ENCODE measurements around the gene TP53. TPM values are rescaled to one million over a fixed set of nuclear protein-coding genes. Genes with fewer than 3 reads are reported as not detected.

The TP53 gene
- total RNA-seq, 5 donors from 2014 or later (not counting 1 experiment from before 2014, with no cell fraction given) = 65.1 to 108 (median 93.5) TPM

DNA sequence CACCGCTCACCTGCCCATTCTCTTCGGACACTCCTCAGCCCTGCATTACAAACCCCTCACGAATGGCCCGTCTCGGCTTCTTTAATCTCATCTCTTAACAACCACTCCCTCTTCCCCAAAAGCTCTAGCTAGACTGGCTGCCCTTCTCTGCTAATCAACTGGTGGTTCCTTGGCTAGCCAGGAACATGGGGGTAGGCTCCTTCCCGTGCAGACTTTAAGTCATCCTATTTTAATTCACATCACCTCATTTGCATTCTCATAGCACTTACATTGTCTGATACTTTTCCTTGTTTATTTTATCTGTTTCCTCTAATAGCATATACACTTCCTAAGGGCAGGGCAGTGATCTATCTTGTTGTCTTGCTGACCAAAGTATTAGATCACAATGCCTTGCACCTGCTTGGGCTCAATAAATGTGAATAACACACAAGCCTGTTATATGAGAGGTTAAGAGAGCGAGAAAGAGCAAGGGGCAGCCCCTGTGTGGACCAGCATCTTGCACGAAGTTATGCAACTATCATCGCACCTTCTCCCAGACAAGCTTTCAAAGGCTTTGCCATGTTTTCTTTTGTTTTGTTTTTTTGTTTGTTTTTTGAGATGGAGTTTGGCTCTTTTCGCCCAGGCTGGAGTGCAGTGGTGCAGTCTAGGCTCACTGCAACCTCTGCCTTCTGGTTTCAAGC, 9.8 kb downstream of the TP53 start:
- Mint-ChIP-seq H3K4me1 (peaks cover 5 to 10% (median 7%) of the 10 kb centered on the region in 3 donors), H3K27ac (peak overlapping the region in 1 of 2 donors; percentile 2), H3K9me3 (no peaks in the 10 kb centered on the region), H3K36me3 (peaks cover 28% of the 10 kb centered on the region), H3K27me3 (no peaks in the 10 kb centered on the region), H3K4me3 (no peak overlapping the region)
- Histone ChIP-seq H3K27ac (ENCODE audit: low read length) (no peak overlapping the region), H3K27me3 (replicated peaks in 1 of 2; ENCODE audit: control insufficient read depth in 2 of 2, extremely low read depth in 1 of 2, insufficient read depth in 2 of 2, low read length in 1 of 2) (no peaks in the 10 kb centered on the region), H3K4me1 (ENCODE audit: control insufficient read depth in 1 of 2, extremely low read depth in 1 of 2, insufficient read depth in 2 of 2, low read length in 2 of 2) (peaks cover 0 to 2% of the 10 kb centered on the region in 2 experiments), H3K36me3 (ENCODE audit: control insufficient read depth in 2 of 2, extremely low read depth in 1 of 2, insufficient read depth in 1 of 2, low read length in 1 of 2) (peaks cover 0 to 31% of the 10 kb centered on the region in 2 donors), H3K4me3 (ENCODE audit: control insufficient read depth in 1 of 2, extremely low read depth in 1 of 2, low read length in 1 of 2) (no peak overlapping the region), H3K9me3 (no peaks in the 10 kb centered on the region)
- ATAC-seq (replicated peaks in 1 of 4) (no peak), DNase-seq (no peak)
- WGBS (ENCODE audit: insufficient coverage) = 96% methylated on average over 7 of the region's 10 CpGs
- ChIA-PET CTCF (interaction anchor here in 1 of 2 donors (0.6 kb wide), 2 partner anchors 11 to 45 kb away, joined by 3 read pairs; partner anchors contain the start of gene WRAP53), POLR2A (no interaction called here)

DNA sequence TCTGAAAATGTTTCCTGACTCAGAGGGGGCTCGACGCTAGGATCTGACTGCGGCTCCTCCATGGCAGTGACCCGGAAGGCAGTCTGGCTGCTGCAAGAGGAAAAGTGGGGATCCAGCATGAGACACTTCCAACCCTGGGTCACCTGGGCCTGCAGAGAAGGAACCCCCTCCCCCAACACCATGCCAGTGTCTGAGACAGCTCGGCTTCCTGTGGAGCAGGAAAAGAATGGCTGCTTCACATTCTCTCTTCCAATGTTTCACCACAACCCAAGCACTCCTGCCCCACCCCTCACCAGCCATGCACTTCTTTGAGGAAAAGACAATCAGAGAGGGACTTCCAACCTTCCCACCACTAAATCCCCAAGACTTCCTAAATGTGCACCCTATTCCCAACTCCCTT, 10.8 kb downstream of the TP53 start:
- ChIA-PET POLR2A (no interaction called here), CTCF (interaction anchor here in 1 of 2 donors (0.6 kb wide), 1 partner anchor 12 kb away, joined by 3 read pairs; the partner anchor contains the start of gene WRAP53)
- Histone ChIP-seq H3K4me1 (ENCODE audit: control insufficient read depth in 1 of 2, extremely low read depth in 1 of 2, insufficient read depth in 2 of 2, low read length in 2 of 2) (no peaks in the 10 kb centered on the region), H3K27ac (ENCODE audit: low read length) (no peak overlapping the region), H3K9me3 (no peaks in the 10 kb centered on the region), H3K36me3 (ENCODE audit: control insufficient read depth in 2 of 2, extremely low read depth in 1 of 2, insufficient read depth in 1 of 2, low read length in 1 of 2) (peaks cover 0 to 38% of the 10 kb centered on the region in 2 donors), H3K4me3 (ENCODE audit: control insufficient read depth in 1 of 2, extremely low read depth in 1 of 2, low read length in 1 of 2) (no peak overlapping the region), H3K27me3 (replicated peaks in 1 of 2; ENCODE audit: control insufficient read depth in 2 of 2, extremely low read depth in 1 of 2, insufficient read depth in 2 of 2, low read length in 1 of 2) (no peaks in the 10 kb centered on the region)
- peaks cover 3 to 7% (median 7%) of the 10 kb centered on the region in 3 donors for H3K4me1 Mint-ChIP-seq
- DNase-seq = no peak
- no CpG with 5 or more reads among the region's 5 CpGs for WGBS (ENCODE audit: insufficient coverage)
- H3K27ac Mint-ChIP-seq = no peak overlapping the region
- peaks cover 28% of the 10 kb centered on the region for H3K36me3 Mint-ChIP-seq
- no peak overlapping the region for H3K4me3 Mint-ChIP-seq
- no peak for ATAC-seq (replicated peaks in 1 of 4)
- H3K27me3 Mint-ChIP-seq = no peaks in the 10 kb centered on the region
- no peaks in the 10 kb centered on the region for H3K9me3 Mint-ChIP-seq

DNA sequence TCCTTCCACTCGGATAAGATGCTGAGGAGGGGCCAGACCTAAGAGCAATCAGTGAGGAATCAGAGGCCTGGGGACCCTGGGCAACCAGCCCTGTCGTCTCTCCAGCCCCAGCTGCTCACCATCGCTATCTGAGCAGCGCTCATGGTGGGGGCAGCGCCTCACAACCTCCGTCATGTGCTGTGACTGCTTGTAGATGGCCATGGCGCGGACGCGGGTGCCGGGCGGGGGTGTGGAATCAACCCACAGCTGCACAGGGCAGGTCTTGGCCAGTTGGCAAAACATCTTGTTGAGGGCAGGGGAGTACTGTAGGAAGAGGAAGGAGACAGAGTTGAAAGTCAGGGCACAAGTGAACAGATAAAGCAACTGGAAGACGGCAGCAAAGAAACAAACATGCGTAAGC, 12.4 kb downstream of the TP53 start:
- WGBS (ENCODE audit: insufficient coverage) = over 99% methylated on average over 12 of the region's 14 CpGs
- CTCF ChIA-PET = interaction anchor here in 1 of 2 donors (1.1 kb wide), 1 partner anchor 12 kb away, joined by 4 read pairs; the partner anchor contains the start of gene TP53
- peaks cover 33% of the 10 kb centered on the region for H3K36me3 Mint-ChIP-seq

DNA sequence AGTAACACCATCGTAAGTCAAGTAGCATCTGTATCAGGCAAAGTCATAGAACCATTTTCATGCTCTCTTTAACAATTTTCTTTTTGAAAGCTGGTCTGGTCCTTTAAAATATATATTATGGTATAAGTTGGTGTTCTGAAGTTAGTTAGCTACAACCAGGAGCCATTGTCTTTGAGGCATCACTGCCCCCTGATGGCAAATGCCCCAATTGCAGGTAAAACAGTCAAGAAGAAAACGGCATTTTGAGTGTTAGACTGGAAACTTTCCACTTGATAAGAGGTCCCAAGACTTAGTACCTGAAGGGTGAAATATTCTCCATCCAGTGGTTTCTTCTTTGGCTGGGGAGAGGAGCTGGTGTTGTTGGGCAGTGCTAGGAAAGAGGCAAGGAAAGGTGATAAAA, 14.1 kb downstream of the TP53 start:
- Histone ChIP-seq H3K27me3 (replicated peaks in 1 of 2; ENCODE audit: control insufficient read depth in 2 of 2, extremely low read depth in 1 of 2, insufficient read depth in 2 of 2, low read length in 1 of 2) (no peaks in the 10 kb centered on the region), H3K36me3 (ENCODE audit: control insufficient read depth in 2 of 2, extremely low read depth in 1 of 2, insufficient read depth in 1 of 2, low read length in 1 of 2) (peaks cover 6 to 61% of the 10 kb centered on the region in 2 donors), H3K27ac (ENCODE audit: low read length) (no peak overlapping the region), H3K9me3 (no peaks in the 10 kb centered on the region), H3K4me1 (ENCODE audit: control insufficient read depth in 1 of 2, extremely low read depth in 1 of 2, insufficient read depth in 2 of 2, low read length in 2 of 2) (no peaks in the 10 kb centered on the region), H3K4me3 (ENCODE audit: control insufficient read depth in 1 of 2, extremely low read depth in 1 of 2, low read length in 1 of 2) (no peak overlapping the region)
- H3K4me1 Mint-ChIP-seq = peaks cover 0 to 7% (median 4%) of the 10 kb centered on the region in 3 donors
- POLR2A ChIA-PET = interaction anchor here in 1 of 2 donors (0.6 kb wide), 1 partner anchor 46 kb away, joined by 3 read pairs; no protein-coding TSS in a partner anchor
- H3K27me3 Mint-ChIP-seq = no peaks in the 10 kb centered on the region
- CTCF ChIA-PET = interaction anchor here (0.8 to 1.2 kb wide), 5 partner anchors 12 to 84 kb away, joined by 4 to 9 read pairs (median 5); partner anchors contain the start of genes FXR2 (in 1 of the 2), TP53 (in 1 of the 2) and WRAP53 (in 1 of the 2)
- no peaks in the 10 kb centered on the region for H3K9me3 Mint-ChIP-seq
- H3K36me3 Mint-ChIP-seq = peaks cover 40% of the 10 kb centered on the region
- ATAC-seq (replicated peaks in 1 of 4) (no peak), DNase-seq (peak in 7 of 35 experiments; percentile 12 to 40 (median 21))
- H3K4me3 Mint-ChIP-seq = no peak overlapping the region
- WGBS (ENCODE audit: insufficient coverage) = no CpG with 5 or more reads among the region's 2 CpGs
- H3K27ac Mint-ChIP-seq = no peak overlapping the region

More for the DNA sequence above, 12.4 kb downstream of the TP53 start:
- Mint-ChIP-seq H3K4me1 (peaks cover 2 to 7% (median 6%) of the 10 kb centered on the region in 3 donors), H3K4me3 (no peak overlapping the region), H3K27ac (no peak overlapping the region), H3K27me3 (no peaks in the 10 kb centered on the region), H3K9me3 (no peaks in the 10 kb centered on the region)
- Histone ChIP-seq H3K4me1 (ENCODE audit: control insufficient read depth in 1 of 2, extremely low read depth in 1 of 2, insufficient read depth in 2 of 2, low read length in 2 of 2) (no peaks in the 10 kb centered on the region), H3K27me3 (replicated peaks in 1 of 2; ENCODE audit: control insufficient read depth in 2 of 2, extremely low read depth in 1 of 2, insufficient read depth in 2 of 2, low read length in 1 of 2) (no peaks in the 10 kb centered on the region), H3K9me3 (no peaks in the 10 kb centered on the region), H3K4me3 (ENCODE audit: control insufficient read depth in 1 of 2, extremely low read depth in 1 of 2, low read length in 1 of 2) (no peak overlapping the region), H3K36me3 (ENCODE audit: control insufficient read depth in 2 of 2, extremely low read depth in 1 of 2, insufficient read depth in 1 of 2, low read length in 1 of 2) (peaks cover 6 to 47% of the 10 kb centered on the region in 2 donors), H3K27ac (ENCODE audit: low read length) (no peak overlapping the region)
- POLR2A ChIA-PET = interaction anchor here in 1 of 2 donors (0.6 kb wide), 1 partner anchor 436 kb away, joined by 5 read pairs; no protein-coding TSS in a partner anchor
- no peak for ATAC-seq (replicated peaks in 1 of 4)
- no peak for DNase-seq

DNA sequence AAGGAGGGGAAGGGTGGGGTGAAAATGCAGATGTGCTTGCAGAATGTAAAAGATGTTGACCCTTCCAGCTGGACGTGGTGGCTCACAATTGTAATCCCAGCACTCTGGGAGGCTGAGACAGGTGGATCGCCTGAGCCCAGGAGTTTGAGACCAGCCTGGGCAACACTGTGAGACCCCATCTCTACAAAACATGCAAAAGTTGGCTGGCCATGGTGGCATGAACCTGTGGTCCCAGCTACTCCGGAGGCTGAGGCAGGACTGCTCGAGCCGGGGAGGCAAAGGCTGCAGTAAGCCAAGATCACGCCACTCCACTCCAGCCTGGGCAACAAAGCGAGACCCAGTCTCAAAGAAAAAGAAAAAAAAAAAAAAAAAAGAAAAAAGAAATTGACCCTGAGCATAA, 18.8 kb downstream of the TP53 start:
- no peaks in the 10 kb centered on the region for H3K9me3 Mint-ChIP-seq
- ChIA-PET CTCF (no interaction called here), POLR2A (no interaction called here)

DNA sequence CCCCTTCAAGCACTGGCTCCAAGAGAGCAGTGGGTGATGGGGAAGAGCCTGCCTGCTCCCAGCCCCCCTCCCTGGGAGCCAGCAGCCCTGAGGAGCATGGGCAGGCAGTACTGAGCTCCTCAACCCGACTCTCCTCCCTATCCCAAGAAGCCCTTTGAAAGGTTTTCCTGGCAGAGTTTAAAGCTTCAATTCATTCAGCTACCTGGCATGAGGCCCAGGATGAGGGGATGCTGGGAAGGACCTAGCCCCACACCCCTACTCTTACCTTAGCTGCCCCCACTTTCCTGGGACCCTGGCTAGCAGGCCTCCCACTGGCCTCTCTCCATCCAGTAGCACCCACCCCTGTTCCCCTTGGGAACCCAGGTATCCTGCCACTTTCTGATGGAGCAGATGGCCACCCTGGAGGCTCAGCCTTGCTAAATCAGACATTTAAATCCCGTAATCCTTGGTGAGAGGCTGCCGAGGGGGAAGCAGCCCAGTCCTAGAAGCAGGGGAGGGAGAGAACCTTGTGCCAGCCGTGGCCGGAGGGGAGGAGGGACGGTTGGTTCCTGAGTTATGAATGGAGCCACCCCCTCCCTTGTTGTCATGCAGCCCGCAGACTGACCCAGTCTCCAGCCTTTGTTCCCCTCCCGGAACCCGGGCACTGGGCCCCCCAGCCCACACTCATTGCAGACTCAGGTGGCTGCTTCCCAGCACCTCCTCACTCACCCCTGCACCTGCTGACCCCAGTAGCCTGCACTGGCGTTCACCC, 19.5 kb downstream of the TP53 start:
- H3K27me3 Mint-ChIP-seq = no peaks in the 10 kb centered on the region
- ATAC-seq (replicated peaks in 1 of 4) (no peak), DNase-seq (no peak)
- CTCF ChIA-PET = no interaction called here
- no peaks in the 10 kb centered on the region for H3K4me1 Mint-ChIP-seq
- Histone ChIP-seq H3K4me3 (ENCODE audit: control insufficient read depth in 1 of 2, extremely low read depth in 1 of 2, low read length in 1 of 2) (no peak overlapping the region), H3K27me3 (replicated peaks in 1 of 2; ENCODE audit: control insufficient read depth in 2 of 2, extremely low read depth in 1 of 2, insufficient read depth in 2 of 2, low read length in 1 of 2) (no peaks in the 10 kb centered on the region), H3K36me3 (ENCODE audit: control insufficient read depth in 2 of 2, extremely low read depth in 1 of 2, insufficient read depth in 1 of 2, low read length in 1 of 2) (peaks cover 6 to 38% of the 10 kb centered on the region in 2 donors), H3K9me3 (no peaks in the 10 kb centered on the region), H3K27ac (ENCODE audit: low read length) (no peak overlapping the region), H3K4me1 (ENCODE audit: control insufficient read depth in 1 of 2, extremely low read depth in 1 of 2, insufficient read depth in 2 of 2, low read length in 2 of 2) (no peaks in the 10 kb centered on the region)
- no peak overlapping the region for H3K4me3 Mint-ChIP-seq
- POLR2A ChIA-PET = no interaction called here
- no peak overlapping the region for H3K27ac Mint-ChIP-seq
- 95% methylated on average over 4 of the region's 10 CpGs for WGBS (ENCODE audit: insufficient coverage)
- H3K36me3 Mint-ChIP-seq = peaks cover 23% of the 10 kb centered on the region
- H3K9me3 Mint-ChIP-seq = no peaks in the 10 kb centered on the region

More for the DNA sequence above, 18.8 kb downstream of the TP53 start:
- no peaks in the 10 kb centered on the region for H3K4me1 ChIP-seq (ENCODE audit: control insufficient read depth in 1 of 2, extremely low read depth in 1 of 2, insufficient read depth in 2 of 2, low read length in 2 of 2)
- ATAC-seq (replicated peaks in 1 of 4) = no peak
- H3K36me3 ChIP-seq (ENCODE audit: control insufficient read depth in 2 of 2, extremely low read depth in 1 of 2, insufficient read depth in 1 of 2, low read length in 1 of 2) = peaks cover 6 to 44% of the 10 kb centered on the region in 2 donors
- Mint-ChIP-seq H3K4me1 (no peaks in the 10 kb centered on the region), H3K27me3 (no peaks in the 10 kb centered on the region), H3K36me3 (peaks cover 29% of the 10 kb centered on the region), H3K4me3 (no peak overlapping the region), H3K27ac (no peak overlapping the region)
- no peak for DNase-seq
- 100% methylated on average over 2 of the region's 7 CpGs for WGBS (ENCODE audit: insufficient coverage)
- no peaks in the 10 kb centered on the region for H3K9me3 ChIP-seq
- H3K27ac ChIP-seq (ENCODE audit: low read length) = no peak overlapping the region
- no peaks in the 10 kb centered on the region for H3K27me3 ChIP-seq (replicated peaks in 1 of 2; ENCODE audit: control insufficient read depth in 2 of 2, extremely low read depth in 1 of 2, insufficient read depth in 2 of 2, low read length in 1 of 2)
- H3K4me3 ChIP-seq (ENCODE audit: control insufficient read depth in 1 of 2, extremely low read depth in 1 of 2, low read length in 1 of 2) = no peak overlapping the region
